ENCODE results near the gene PRRC2B. TPM values are rescaled to one million over a fixed set of nuclear protein-coding genes. Genes with fewer than 3 reads are reported as not detected.

The PRRC2B gene
- total RNA-seq, 1 experiment from 2014 or later = 137 TPM

GRCh38 chr9:131406563-131407436, 12.9 kb downstream of the PRRC2B start:
- intact Hi-C loops (cut with micrococcal nuclease; ENCODE audit: unreplicated experiment) = no loop called here
- CTCF ChIA-PET = interaction anchor here (1.8 kb wide), 1 partner anchor 10 kb away, joined by 5 read pairs; no protein-coding TSS in a partner anchor
- no peak overlapping the region for H3K27ac Mint-ChIP-seq (ENCODE audit: unreplicated experiment)
- no peaks in the 10 kb centered on the region for H3K27me3 Mint-ChIP-seq (ENCODE audit: unreplicated experiment)
- no peak for DNase-seq
- peaks cover 29% of the 10 kb centered on the region for H3K36me3 Mint-ChIP-seq (ENCODE audit: insufficient read depth, unreplicated experiment)
- TF ChIP-seq CTCF (IDR thresholded peaks at IDR 0.05; ENCODE audit: unreplicated experiment) = no peak
- H3K9me3 Mint-ChIP-seq (ENCODE audit: low read depth, unreplicated experiment) = no peaks in the 10 kb centered on the region
- H3K4me3 Mint-ChIP-seq (ENCODE audit: low read depth, unreplicated experiment) = peak overlapping the region; percentile 38
- no TSS peak for BruUV-seq (replicated peaks)
- H3K4me1 Mint-ChIP-seq (ENCODE audit: low read depth, unreplicated experiment) = peaks cover 47% of the 10 kb centered on the region

DNA sequence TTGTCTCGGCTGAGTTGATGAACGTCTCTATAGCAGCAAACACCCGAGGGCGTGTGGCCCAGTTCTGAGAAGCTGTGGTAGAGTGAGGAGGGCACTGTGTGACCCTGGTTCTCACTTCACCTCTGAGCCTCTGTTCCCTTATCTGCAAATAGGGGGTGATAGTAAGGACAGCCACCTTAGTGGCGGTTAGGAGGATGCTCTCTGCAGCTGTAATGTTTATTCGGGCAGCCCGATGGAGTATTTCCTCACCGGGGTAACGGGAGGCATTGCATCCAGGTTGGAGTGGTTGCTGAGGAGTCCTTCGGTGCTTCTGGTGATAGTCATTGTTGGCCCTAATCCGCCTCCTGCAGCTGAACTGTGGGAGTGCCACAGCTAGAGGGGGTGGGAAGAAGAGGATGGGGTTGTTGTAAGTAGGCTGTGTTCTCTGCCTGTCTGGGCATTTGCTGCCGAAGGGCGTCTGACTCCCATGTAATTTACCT, 13.9 kb downstream of the PRRC2B start:
- CTCF ChIA-PET = no interaction called here
- DNase-seq = no peak
- Mint-ChIP-seq H3K4me1 (ENCODE audit: low read depth, unreplicated experiment) (peaks cover 47% of the 10 kb centered on the region), H3K27ac (ENCODE audit: unreplicated experiment) (no peak overlapping the region), H3K9me3 (ENCODE audit: low read depth, unreplicated experiment) (no peaks in the 10 kb centered on the region), H3K36me3 (ENCODE audit: insufficient read depth, unreplicated experiment) (peaks cover 26% of the 10 kb centered on the region), H3K27me3 (ENCODE audit: unreplicated experiment) (no peaks in the 10 kb centered on the region), H3K4me3 (ENCODE audit: low read depth, unreplicated experiment) (peak overlapping the region; percentile 38)
- no TSS peak for BruUV-seq (replicated peaks)
- no peak for TF ChIP-seq CTCF (IDR thresholded peaks at IDR 0.05; ENCODE audit: unreplicated experiment)
- intact Hi-C loops (cut with micrococcal nuclease; ENCODE audit: unreplicated experiment) = no loop called here

GRCh38 chr9:131409458-131409992, 15.6 kb downstream of the PRRC2B start:
- TF ChIP-seq CTCF (IDR thresholded peaks at IDR 0.05; ENCODE audit: unreplicated experiment) = no peak
- H3K9me3 Mint-ChIP-seq (ENCODE audit: low read depth, unreplicated experiment) = peaks cover 2% of the 10 kb centered on the region
- peaks cover 44% of the 10 kb centered on the region for H3K4me1 Mint-ChIP-seq (ENCODE audit: low read depth, unreplicated experiment)
- CTCF ChIA-PET = no interaction called here
- H3K4me3 Mint-ChIP-seq (ENCODE audit: low read depth, unreplicated experiment) = no peak overlapping the region
- H3K36me3 Mint-ChIP-seq (ENCODE audit: insufficient read depth, unreplicated experiment) = peaks cover 27% of the 10 kb centered on the region
- no peak for DNase-seq
- H3K27me3 Mint-ChIP-seq (ENCODE audit: unreplicated experiment) = no peaks in the 10 kb centered on the region
- intact Hi-C loops (cut with micrococcal nuclease; ENCODE audit: unreplicated experiment) = no loop called here
- H3K27ac Mint-ChIP-seq (ENCODE audit: unreplicated experiment) = no peak overlapping the region
- BruUV-seq (replicated peaks) = no TSS peak

DNA sequence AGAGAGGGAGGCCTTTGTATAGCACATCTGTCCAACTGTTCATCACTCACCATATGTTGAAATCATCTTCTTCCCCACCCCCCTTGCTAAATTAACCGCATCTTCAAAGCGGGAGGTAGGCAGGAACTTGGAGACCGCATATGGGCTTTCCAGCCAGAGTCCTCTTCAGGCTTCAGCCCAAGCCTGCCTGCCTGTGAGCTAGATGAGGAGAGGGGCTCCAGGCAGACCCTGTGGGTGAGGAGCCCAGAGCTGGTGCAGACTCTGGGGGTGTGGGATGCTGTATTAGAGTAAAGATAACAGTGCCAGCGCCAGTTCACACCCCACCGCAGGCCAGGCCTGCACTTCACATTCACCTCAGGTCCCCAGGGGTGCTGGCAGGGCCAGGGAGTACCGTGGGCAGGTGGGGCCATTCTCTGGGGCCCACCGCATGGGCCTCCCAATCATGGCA, 16.2 kb downstream of the PRRC2B start:
- H3K27ac Mint-ChIP-seq (ENCODE audit: unreplicated experiment) = no peak overlapping the region
- CTCF ChIA-PET = no interaction called here
- no peak for DNase-seq
- H3K4me1 Mint-ChIP-seq (ENCODE audit: low read depth, unreplicated experiment) = peaks cover 41% of the 10 kb centered on the region
- H3K36me3 Mint-ChIP-seq (ENCODE audit: insufficient read depth, unreplicated experiment) = peaks cover 28% of the 10 kb centered on the region
- no TSS peak for BruUV-seq (replicated peaks)
- H3K9me3 Mint-ChIP-seq (ENCODE audit: low read depth, unreplicated experiment) = peaks cover 2% of the 10 kb centered on the region
- intact Hi-C loops (cut with micrococcal nuclease; ENCODE audit: unreplicated experiment) = no loop called here
- H3K27me3 Mint-ChIP-seq (ENCODE audit: unreplicated experiment) = no peaks in the 10 kb centered on the region
- TF ChIP-seq CTCF (IDR thresholded peaks at IDR 0.05; ENCODE audit: unreplicated experiment) = no peak
- H3K4me3 Mint-ChIP-seq (ENCODE audit: low read depth, unreplicated experiment) = no peak overlapping the region

All from Calu3 (cell line).